ENCODE measurements around the gene NTRK3. TPM values are rescaled to one million over a fixed set of nuclear protein-coding genes. Genes with fewer than 3 reads are reported as not detected.

NTRK3 gene
- total and polyA plus RNA-seq, 2 of the 13 experiments (the other 11 are each of a cell fraction or from before 2014, with no cell fraction given), result not detected

GRCh38 chr15:87985451-87985850, 271.1 kb downstream of the NTRK3 start (continued):
- no peak for TF ChIP-seq ETV6 (CRISPR knock-in tag; conservative IDR thresholded peaks at IDR 0.05)
- no peak for TF ChIP-seq SCMH1 (CRISPR knock-in tag; IDR thresholded peaks at IDR 0.05; ENCODE audit: borderline replicate concordance)
- TF ChIP-seq FOXO1 (CRISPR knock-in tag; IDR thresholded peaks at IDR 0.05), result no peak
- TF ChIP-seq ZNF12 (CRISPR knock-in tag; IDR thresholded peaks at IDR 0.05), result no peak
- no peak for TF ChIP-seq MIER3 (CRISPR knock-in tag; IDR thresholded peaks at IDR 0.05; ENCODE audit: borderline replicate concordance)

GRCh38 chr15:87981969-87982368, 274.6 kb downstream of the NTRK3 start:
- H3K4me3 ChIP-seq (replicated peaks in 1 of 3; ENCODE audit: insufficient read depth in 1 of 3, low read depth in 2 of 3, low read length in 3 of 3), result no peak overlapping the region
- H2AFZ ChIP-seq (ENCODE audit: low read length), result no peak overlapping the region
- H3K79me2 ChIP-seq (ENCODE audit: insufficient read depth, low read length), result no peaks in the 10 kb centered on the region
- WGBS (ENCODE audit: low lambda C conversion rate), result 2% methylated on average over 5 of the region's 6 CpGs
- no TSS peak for BruUV-seq (replicated peaks)
- ATAC-seq (no peak), DNase-seq (ENCODE audit: low spot score) (no peak), FAIRE-seq (no peak)
- in situ Hi-C loops (cut with HindIII; ENCODE audit: extremely low pct_ligation_motif_present, low pct_unique_long_range_greater_than_20kb) (no loop called here), intact Hi-C loops (cut with micrococcal nuclease; ENCODE audit: unreplicated experiment) (no loop called here)
- TF ChIP-seq HOXA5 (CRISPR knock-in tag; IDR thresholded peaks at IDR 0.05), result no peak
- TF ChIP-seq PBX3 (CRISPR knock-in tag; IDR thresholded peaks at IDR 0.05; ENCODE audit: borderline replicate concordance), result no peak
- no peak for TF ChIP-seq FOXA3 (CRISPR knock-in tag; IDR thresholded peaks at IDR 0.05)
- no peak for TF ChIP-seq SRF (IDR thresholded peaks at IDR 0.05; ENCODE audit: low read depth, low read length)
- TF ChIP-seq CREBL2 (CRISPR knock-in tag; IDR thresholded peaks at IDR 0.05; ENCODE audit: borderline replicate concordance), result no peak
- TF ChIP-seq IRF9 (CRISPR knock-in tag; IDR thresholded peaks at IDR 0.05; ENCODE audit: borderline replicate concordance), result no peak
- TF ChIP-seq MYC (CRISPR knock-in tag; IDR thresholded peaks at IDR 0.05; ENCODE audit: borderline replicate concordance), result no peak
- TF ChIP-seq SAP130 (CRISPR knock-in tag; IDR thresholded peaks at IDR 0.05; ENCODE audit: low read depth), result no peak
- no peak for TF ChIP-seq RAD51 (IDR thresholded peaks at IDR 0.05; ENCODE audit: borderline replicate concordance)
- TF ChIP-seq, protein P1, sequence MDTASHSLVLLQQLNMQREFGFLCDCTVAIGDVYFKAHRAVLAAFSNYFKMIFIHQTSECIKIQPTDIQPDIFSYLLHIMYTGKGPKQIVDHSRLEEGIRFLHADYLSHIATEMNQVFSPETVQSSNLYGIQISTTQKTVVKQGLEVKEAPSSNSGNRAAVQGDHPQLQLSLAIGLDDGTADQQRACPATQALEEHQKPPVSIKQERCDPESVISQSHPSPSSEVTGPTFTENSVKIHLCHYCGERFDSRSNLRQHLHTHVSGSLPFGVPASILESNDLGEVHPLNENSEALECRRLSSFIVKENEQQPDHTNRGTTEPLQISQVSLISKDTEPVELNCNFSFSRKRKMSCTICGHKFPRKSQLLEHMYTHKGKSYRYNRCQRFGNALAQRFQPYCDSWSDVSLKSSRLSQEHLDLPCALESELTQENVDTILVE (CRISPR knock-in tag; IDR thresholded peaks at IDR 0.05), result no peak
- TF ChIP-seq ZKSCAN8 (CRISPR knock-in tag; IDR thresholded peaks at IDR 0.05; ENCODE audit: borderline replicate concordance), result no peak
- H3K4me1 ChIP-seq (ENCODE audit: insufficient read depth, low read length), result no peaks in the 10 kb centered on the region
- H3K36me3 ChIP-seq (replicated peaks in 1 of 2; ENCODE audit: control insufficient read depth in 1 of 2, insufficient read depth in 2 of 2, low read length in 2 of 2), result no peaks in the 10 kb centered on the region
- H4K20me1 ChIP-seq (ENCODE audit: insufficient read depth, low read length), result no peaks in the 10 kb centered on the region
- H3K9me3 ChIP-seq (ENCODE audit: low read length), result peaks cover 12% of the 10 kb centered on the region; the same call in 1 of the 2 replicates
- no peaks in the 10 kb centered on the region; a peak in 1 of 5 replicates for H3K27me3 ChIP-seq (ENCODE audit: control insufficient read depth in 1 of 2, insufficient read depth in 2 of 2, low read length in 2 of 2)
- H3K4me2 ChIP-seq (ENCODE audit: low read depth, low read length), result no peak overlapping the region
- ChIA-PET CTCF (ENCODE audit: low intra/inter-chr PET ratio, low total read pairs) (no interaction called here), POLR2A (no interaction called here)
- H3K9ac ChIP-seq (ENCODE audit: insufficient read depth, low read depth, low read length), result no peak overlapping the region
- H3K27ac ChIP-seq (ENCODE audit: extremely low read length, insufficient read depth, low read length), result no peak overlapping the region
